Measurements from ENCODE around the gene ITFG1.

- no peak for TF ChIP-seq CTCF (IDR thresholded peaks at IDR 0.05; ENCODE audit: control extremely low read depth in 1 of 3, insufficient read depth in 1 of 3, low read depth in 1 of 3, low read length in 3 of 3)
- no peak for TF ChIP-seq POLR2AphosphoS5 (IDR thresholded peaks at IDR 0.05; ENCODE audit: low read depth, low read length)
- no peak for TF ChIP-seq TEAD4 (IDR thresholded peaks at IDR 0.05; ENCODE audit: low read depth, low read length)
- no peak for TF ChIP-seq EZH2 (IDR thresholded peaks at IDR 0.05; ENCODE audit: low read depth, low read length, severe bottlenecking)
- no peak for TF ChIP-seq RAD21 (IDR thresholded peaks at IDR 0.05 in 1 of 2, conservative IDR thresholded peaks at IDR 0.05 in 1 of 2; ENCODE audit: low read depth in 2 of 2, low read length in 2 of 2)
- no peak for TF ChIP-seq CREB1 (IDR thresholded peaks at IDR 0.05)
Observed at GRCh38 chr16:47395733-47396498, 64.9 kb downstream of the ITFG1 start.

Data from H1 (cell line).